NB4 (cell line): ENCODE results near the gene HTR4.

Experiments used
- POLR2A ChIP-seq: IDR thresholded peaks from 2 replicates; pipeline ENCODE4 v1.6.1; 2011; ENCODE audit warnings: mild to moderate bottlenecking; ENCODE audit not compliant: insufficient read length; ENCODE audit errors: extremely low read depth
- TF ChIP-seq, protein P1 (sequence below): IDR thresholded peaks from one replicate; pipeline ENCODE4 v1.5.1; 2012; ENCODE audit warnings: low read depth, low read length

DNA sequence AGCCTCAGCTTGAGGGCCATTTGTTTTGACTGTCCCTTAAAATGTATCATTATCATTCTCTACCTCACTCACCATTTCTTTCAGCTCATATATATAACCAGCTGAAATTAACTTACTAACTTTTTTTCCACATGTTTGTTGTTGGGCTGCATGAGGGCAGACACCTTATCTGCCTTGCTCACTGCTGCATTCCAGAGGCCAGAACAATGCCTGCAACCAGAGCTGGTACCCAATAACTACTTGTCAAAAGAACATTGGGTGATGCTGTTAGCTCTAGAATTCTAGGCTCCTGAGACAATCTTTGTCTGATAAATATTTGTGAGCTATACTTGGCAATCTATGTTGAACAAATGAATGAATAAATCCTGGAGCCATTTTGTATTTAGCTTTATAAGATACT, 68.3 kb downstream of the HTR4 start:
- TF ChIP-seq, protein P1, sequence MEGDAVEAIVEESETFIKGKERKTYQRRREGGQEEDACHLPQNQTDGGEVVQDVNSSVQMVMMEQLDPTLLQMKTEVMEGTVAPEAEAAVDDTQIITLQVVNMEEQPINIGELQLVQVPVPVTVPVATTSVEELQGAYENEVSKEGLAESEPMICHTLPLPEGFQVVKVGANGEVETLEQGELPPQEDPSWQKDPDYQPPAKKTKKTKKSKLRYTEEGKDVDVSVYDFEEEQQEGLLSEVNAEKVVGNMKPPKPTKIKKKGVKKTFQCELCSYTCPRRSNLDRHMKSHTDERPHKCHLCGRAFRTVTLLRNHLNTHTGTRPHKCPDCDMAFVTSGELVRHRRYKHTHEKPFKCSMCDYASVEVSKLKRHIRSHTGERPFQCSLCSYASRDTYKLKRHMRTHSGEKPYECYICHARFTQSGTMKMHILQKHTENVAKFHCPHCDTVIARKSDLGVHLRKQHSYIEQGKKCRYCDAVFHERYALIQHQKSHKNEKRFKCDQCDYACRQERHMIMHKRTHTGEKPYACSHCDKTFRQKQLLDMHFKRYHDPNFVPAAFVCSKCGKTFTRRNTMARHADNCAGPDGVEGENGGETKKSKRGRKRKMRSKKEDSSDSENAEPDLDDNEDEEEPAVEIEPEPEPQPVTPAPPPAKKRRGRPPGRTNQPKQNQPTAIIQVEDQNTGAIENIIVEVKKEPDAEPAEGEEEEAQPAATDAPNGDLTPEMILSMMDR: peak; percentile 5
- TF ChIP-seq POLR2A: no peak
